ENCODE measurements around the gene RHBDF1. TPM values are rescaled to one million over a fixed set of nuclear protein-coding genes. Genes with fewer than 3 reads are reported as not detected.

The RHBDF1 gene
- total RNA-seq, 1 donor from 2014 or later: 36.0 TPM

DNA sequence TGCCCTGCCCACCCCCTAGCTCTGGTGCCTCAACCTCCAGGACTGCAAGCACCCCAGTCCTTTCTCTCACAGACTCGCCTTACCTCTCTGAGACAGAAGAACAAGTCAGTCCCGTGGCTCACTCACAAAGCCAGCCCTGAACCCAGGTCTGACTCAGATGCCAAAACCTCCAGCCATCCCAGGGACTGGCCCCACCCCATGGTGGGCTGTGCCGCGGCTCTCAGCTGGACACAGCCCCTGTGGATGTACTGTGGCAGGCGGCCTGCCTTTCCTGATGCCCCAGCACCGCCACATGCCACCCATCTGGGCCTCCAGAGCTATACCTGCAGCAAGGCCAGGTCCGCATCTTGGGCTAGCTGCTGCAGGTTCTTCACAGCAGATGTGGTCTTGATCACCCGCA lies 25.4 kb upstream of the RHBDF1 start:
- TF ChIP-seq, protein P1, sequence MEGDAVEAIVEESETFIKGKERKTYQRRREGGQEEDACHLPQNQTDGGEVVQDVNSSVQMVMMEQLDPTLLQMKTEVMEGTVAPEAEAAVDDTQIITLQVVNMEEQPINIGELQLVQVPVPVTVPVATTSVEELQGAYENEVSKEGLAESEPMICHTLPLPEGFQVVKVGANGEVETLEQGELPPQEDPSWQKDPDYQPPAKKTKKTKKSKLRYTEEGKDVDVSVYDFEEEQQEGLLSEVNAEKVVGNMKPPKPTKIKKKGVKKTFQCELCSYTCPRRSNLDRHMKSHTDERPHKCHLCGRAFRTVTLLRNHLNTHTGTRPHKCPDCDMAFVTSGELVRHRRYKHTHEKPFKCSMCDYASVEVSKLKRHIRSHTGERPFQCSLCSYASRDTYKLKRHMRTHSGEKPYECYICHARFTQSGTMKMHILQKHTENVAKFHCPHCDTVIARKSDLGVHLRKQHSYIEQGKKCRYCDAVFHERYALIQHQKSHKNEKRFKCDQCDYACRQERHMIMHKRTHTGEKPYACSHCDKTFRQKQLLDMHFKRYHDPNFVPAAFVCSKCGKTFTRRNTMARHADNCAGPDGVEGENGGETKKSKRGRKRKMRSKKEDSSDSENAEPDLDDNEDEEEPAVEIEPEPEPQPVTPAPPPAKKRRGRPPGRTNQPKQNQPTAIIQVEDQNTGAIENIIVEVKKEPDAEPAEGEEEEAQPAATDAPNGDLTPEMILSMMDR (IDR thresholded peaks at IDR 0.05; ENCODE audit: insufficient read depth, low read length, poor library complexity, severe bottlenecking): no peak
- Histone ChIP-seq H3K4me3 (ENCODE audit: low read depth, low read length) (no peak overlapping the region), H3K36me3 (ENCODE audit: control insufficient read depth, insufficient read depth, low read length) (peaks cover 1% of the 10 kb centered on the region), H3K27me3 (ENCODE audit: control insufficient read depth, insufficient read depth, low read length) (no peaks in the 10 kb centered on the region)
- no peak for DNase-seq (ENCODE audit: low read depth)

DNA sequence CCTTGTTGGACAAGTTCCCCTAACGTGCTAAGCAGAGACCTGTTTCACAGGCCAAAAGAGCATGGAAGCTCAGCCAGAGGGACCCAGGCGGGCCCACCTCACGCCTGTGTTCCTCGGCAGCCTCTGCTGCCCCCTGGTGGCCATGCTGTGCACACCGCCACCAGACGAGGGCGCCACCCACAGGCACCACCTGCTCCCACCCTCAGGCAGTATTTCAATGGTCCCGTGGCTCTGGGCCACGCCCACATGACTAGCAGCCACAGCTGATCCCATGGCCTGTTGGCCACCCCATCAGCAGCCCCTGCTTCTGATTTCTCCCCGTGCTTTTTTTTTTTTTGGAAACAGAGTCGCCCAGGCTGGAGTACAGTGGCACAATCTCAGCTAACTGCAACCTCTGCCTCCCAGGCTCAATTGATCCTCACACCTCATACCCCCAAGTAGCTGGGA lies 24.5 kb upstream of the RHBDF1 start:
- Histone ChIP-seq H3K27me3 (ENCODE audit: control insufficient read depth, insufficient read depth, low read length) (no peaks in the 10 kb centered on the region), H3K36me3 (ENCODE audit: control insufficient read depth, insufficient read depth, low read length) (peaks cover 1% of the 10 kb centered on the region), H3K4me3 (ENCODE audit: low read depth, low read length) (no peak overlapping the region)
- TF ChIP-seq, protein P1 (IDR thresholded peaks at IDR 0.05; ENCODE audit: insufficient read depth, low read length, poor library complexity, severe bottlenecking): peak; percentile 100
- no peak for DNase-seq (ENCODE audit: low read depth)

DNA sequence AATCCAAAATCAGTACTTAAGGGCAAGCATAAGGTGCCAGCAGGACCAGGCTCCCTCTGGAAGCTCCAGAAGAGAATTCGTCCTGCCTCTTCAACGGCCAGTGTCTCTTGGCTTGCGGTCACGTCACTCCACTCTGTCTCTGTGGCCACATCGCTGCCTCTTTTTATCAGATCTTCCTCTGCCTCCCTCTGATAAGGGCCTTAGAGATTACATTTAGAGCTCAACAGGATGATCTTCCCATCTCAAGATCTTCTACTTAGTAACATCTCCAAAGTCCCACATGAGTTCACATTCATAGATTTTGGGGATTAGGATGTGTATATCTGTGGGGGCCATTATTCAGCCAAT lies 22.5 kb upstream of the RHBDF1 start:
- H3K4me3 ChIP-seq (ENCODE audit: low read depth, low read length): no peak overlapping the region
- peaks cover 1% of the 10 kb centered on the region for H3K36me3 ChIP-seq (ENCODE audit: control insufficient read depth, insufficient read depth, low read length)
- TF ChIP-seq, protein P1 (IDR thresholded peaks at IDR 0.05; ENCODE audit: insufficient read depth, low read length, poor library complexity, severe bottlenecking): no peak
- no peaks in the 10 kb centered on the region for H3K27me3 ChIP-seq (ENCODE audit: control insufficient read depth, insufficient read depth, low read length)
- DNase-seq (ENCODE audit: low read depth): no peak

DNA sequence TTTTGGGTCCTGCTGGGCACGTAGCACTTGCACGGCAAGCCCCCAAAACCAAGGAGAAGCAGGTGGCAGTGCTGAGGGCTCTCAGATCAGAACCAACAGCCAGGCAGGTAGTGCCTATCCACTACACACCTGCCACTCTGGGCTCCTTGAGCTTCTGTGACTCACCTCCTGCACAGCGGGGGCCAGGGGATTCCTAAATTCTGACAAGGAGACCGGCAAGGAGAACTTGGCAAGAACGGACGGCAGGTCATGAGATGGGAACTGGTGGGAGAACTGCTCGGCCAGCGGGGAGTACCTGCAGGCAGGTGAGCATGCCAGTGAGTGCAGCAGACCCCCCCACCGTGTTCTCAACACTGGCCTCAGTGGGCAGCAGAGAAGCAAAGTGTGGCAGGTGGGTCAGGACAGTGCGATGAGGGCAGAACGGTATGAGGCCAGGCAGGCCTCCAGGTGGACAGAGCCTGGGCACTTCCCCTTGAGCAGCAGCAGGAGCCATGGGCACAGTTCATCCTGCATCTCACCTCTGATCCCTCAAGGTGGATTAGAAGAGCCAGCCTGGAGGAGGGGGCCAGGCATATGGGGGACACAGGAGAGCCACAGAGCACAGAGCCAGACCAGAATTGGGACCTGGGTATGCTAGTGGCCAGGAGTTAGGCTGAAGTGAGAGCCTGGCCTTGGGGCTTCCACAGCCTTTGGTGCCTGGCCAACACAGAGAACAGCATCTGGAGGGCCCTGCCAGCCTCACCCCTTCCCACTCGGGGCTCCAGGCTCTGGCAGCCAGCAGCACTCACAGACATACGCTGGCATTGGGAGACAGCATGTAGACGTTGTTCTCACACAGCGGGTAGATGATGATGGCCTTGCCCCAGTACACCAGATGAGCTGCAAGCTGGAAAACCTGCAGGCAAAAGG lies 20.3 kb upstream of the RHBDF1 start:
- H3K36me3 ChIP-seq (ENCODE audit: control insufficient read depth, insufficient read depth, low read length): peaks cover 1% of the 10 kb centered on the region
- DNase-seq (ENCODE audit: low read depth): no peak
- H3K4me3 ChIP-seq (ENCODE audit: low read depth, low read length): no peak overlapping the region
- no peaks in the 10 kb centered on the region for H3K27me3 ChIP-seq (ENCODE audit: control insufficient read depth, insufficient read depth, low read length)
- TF ChIP-seq, protein P1 (IDR thresholded peaks at IDR 0.05; ENCODE audit: insufficient read depth, low read length, poor library complexity, severe bottlenecking): no peak

DNA sequence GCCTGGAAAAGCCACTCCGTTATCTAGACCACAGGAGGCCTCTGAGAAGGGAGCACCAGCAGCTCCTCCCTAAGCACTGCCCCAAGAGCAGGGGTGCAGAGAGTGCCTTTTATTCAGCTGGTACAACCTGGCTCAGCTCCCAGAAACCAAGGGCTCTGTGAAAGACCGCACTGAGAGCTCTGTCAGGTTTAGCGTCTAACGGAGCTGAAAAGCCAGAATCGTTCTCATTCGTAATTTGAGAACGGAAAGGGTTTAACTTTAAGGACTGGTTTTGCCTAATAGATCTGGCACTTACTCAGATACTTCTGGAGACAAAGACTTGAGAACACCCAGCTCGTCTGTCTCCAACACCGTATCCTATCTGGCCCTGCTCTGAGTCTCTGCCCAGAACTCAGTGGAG lies 19.1 kb upstream of the RHBDF1 start:
- H3K27me3 ChIP-seq (ENCODE audit: control insufficient read depth, insufficient read depth, low read length): no peaks in the 10 kb centered on the region
- H3K36me3 ChIP-seq (ENCODE audit: control insufficient read depth, insufficient read depth, low read length): no peaks in the 10 kb centered on the region
- H3K4me3 ChIP-seq (ENCODE audit: low read depth, low read length): no peak overlapping the region
- no peak for DNase-seq (ENCODE audit: low read depth)
- TF ChIP-seq, protein P1 (IDR thresholded peaks at IDR 0.05; ENCODE audit: insufficient read depth, low read length, poor library complexity, severe bottlenecking): no peak

All from kidney epithelial cell (primary cell).